Type B pancreatic cell (in vitro differentiated cells): ENCODE results near the gene PDGFD. TPM values are rescaled to one million over a fixed set of nuclear protein-coding genes. Genes with fewer than 3 reads are reported as not detected.

Experiments
- DNase-seq: peaks from one replicate; pipeline ENCODE4 v3.0.0; 2021; ENCODE audit warnings: mixed read lengths; ENCODE audit not compliant: unreplicated experiment; ENCODE audit errors: extremely low spot score
- H3K27ac Mint-ChIP-seq: 2 replicates; pipeline ENCODE4 v1.8.0; 2021; ENCODE audit warnings: mild to moderate bottlenecking, mixed read lengths
- H3K27me3 Mint-ChIP-seq: 2 replicates; pipeline ENCODE4 v1.8.0; 2021; ENCODE audit warnings: mixed read lengths
- H3K36me3 Mint-ChIP-seq: 2 replicates; pipeline ENCODE4 v1.8.0; 2021; ENCODE audit warnings: mixed read lengths
- H3K4me1 Mint-ChIP-seq: one replicate; pipeline ENCODE4 v1.8.0; 2021; ENCODE audit warnings: mixed read lengths; ENCODE audit not compliant: unreplicated experiment
- H3K4me3 Mint-ChIP-seq: 2 replicates; pipeline ENCODE4 v1.8.0; 2021; ENCODE audit warnings: mild to moderate bottlenecking, mixed read lengths
- H3K9me3 Mint-ChIP-seq: 2 replicates; pipeline ENCODE4 v1.8.0; 2021; ENCODE audit warnings: mixed read lengths
- CTCF ChIP-seq: fragments of 200-600 bp; sonication (generic); conservative IDR thresholded peaks from 2 replicates; pipeline ENCODE4 v1.5.0; 2021; ENCODE audit warnings: antibody characterized with exemption, mild to moderate bottlenecking
- total RNA-seq: library from RNA; stranded (reverse); gene quantifications from 2 replicates; pipeline ENCODE4 v1.2.1, GENCODE V29; 2021; ENCODE audit warnings: low replicate concordance

PDGFD gene
- total RNA-seq, 1 donor from 2014 or later, result 17.8 TPM

GRCh38 chr11:104122011-104122635 is 41.8 kb downstream of the PDGFD start:
- H3K9me3 Mint-ChIP-seq, result peaks cover 9% of the 10 kb centered on the region
- DNase-seq, result no peak
- no peak for TF ChIP-seq CTCF
- peaks cover 17% of the 10 kb centered on the region for H3K4me1 Mint-ChIP-seq
- H3K27ac Mint-ChIP-seq, result no peak overlapping the region
- no peaks in the 10 kb centered on the region for H3K27me3 Mint-ChIP-seq
- no peak overlapping the region for H3K4me3 Mint-ChIP-seq
- no peaks in the 10 kb centered on the region for H3K36me3 Mint-ChIP-seq

GRCh38 chr11:104120493-104121137 is 43.3 kb downstream of the PDGFD start:
- Mint-ChIP-seq H3K27ac (no peak overlapping the region), H3K27me3 (no peaks in the 10 kb centered on the region)

GRCh38 chr11:104118105-104118744 is 45.7 kb downstream of the PDGFD start:
- TF ChIP-seq CTCF, result no peak
- Mint-ChIP-seq H3K27me3 (no peaks in the 10 kb centered on the region), H3K27ac (no peak overlapping the region), H3K4me3 (no peak overlapping the region), H3K4me1 (peaks cover 7% of the 10 kb centered on the region), H3K36me3 (peaks cover 5% of the 10 kb centered on the region), H3K9me3 (peaks cover 21% of the 10 kb centered on the region)
- no peak for DNase-seq

More at GRCh38 chr11:104120493-104121137, 43.3 kb downstream of the PDGFD start:
- no peak overlapping the region for H3K4me3 Mint-ChIP-seq
- H3K9me3 Mint-ChIP-seq, result peaks cover 14% of the 10 kb centered on the region
- no peak for DNase-seq
- no peak for TF ChIP-seq CTCF
- H3K4me1 Mint-ChIP-seq, result peaks cover 13% of the 10 kb centered on the region
- peaks cover 5% of the 10 kb centered on the region for H3K36me3 Mint-ChIP-seq

- DNase-seq, result no peak
- H3K4me3 Mint-ChIP-seq, result no peak overlapping the region
- H3K4me1 Mint-ChIP-seq, result no peaks in the 10 kb centered on the region
- no peak for TF ChIP-seq CTCF
- H3K27ac Mint-ChIP-seq, result no peak overlapping the region
- H3K36me3 Mint-ChIP-seq, result peaks cover 5% of the 10 kb centered on the region
- H3K9me3 Mint-ChIP-seq, result peaks cover 21% of the 10 kb centered on the region
- no peaks in the 10 kb centered on the region for H3K27me3 Mint-ChIP-seq
Measured at GRCh38 chr11:104113541-104113940, 50.4 kb downstream of the PDGFD start.

GRCh38 chr11:104106136-104106754 is 57.7 kb downstream of the PDGFD start:
- Mint-ChIP-seq H3K27ac (no peak overlapping the region), H3K4me1 (peaks cover 13% of the 10 kb centered on the region)
- TF ChIP-seq CTCF, result no peak

More at GRCh38 chr11:104106136-104106754, 57.7 kb downstream of the PDGFD start:
- Mint-ChIP-seq H3K27me3 (no peaks in the 10 kb centered on the region), H3K4me3 (no peak overlapping the region), H3K36me3 (no peaks in the 10 kb centered on the region), H3K9me3 (no peaks in the 10 kb centered on the region)
- DNase-seq, result no peak
